GM23248 (cell line): ENCODE results near the gene ERO1A.

Source experiments
- EZH2 ChIP-seq: fragments of 200-600 bp; sonication (generic); IDR thresholded peaks from 2 replicates; pipeline ENCODE4 v1.6.1; 2018; ENCODE audit warnings: antibody characterized with exemption, mild to moderate bottlenecking; ENCODE audit not compliant: insufficient read depth, poor library complexity, severe bottlenecking
- EZH2phosphoT487 ChIP-seq: fragments of 200-600 bp; sonication (generic); IDR thresholded peaks from 2 replicates; pipeline ENCODE4 v1.6.1; 2018; ENCODE audit warnings: antibody characterized with exemption, moderate library complexity, mild to moderate bottlenecking, low read depth; ENCODE audit not compliant: insufficient read depth

DNA sequence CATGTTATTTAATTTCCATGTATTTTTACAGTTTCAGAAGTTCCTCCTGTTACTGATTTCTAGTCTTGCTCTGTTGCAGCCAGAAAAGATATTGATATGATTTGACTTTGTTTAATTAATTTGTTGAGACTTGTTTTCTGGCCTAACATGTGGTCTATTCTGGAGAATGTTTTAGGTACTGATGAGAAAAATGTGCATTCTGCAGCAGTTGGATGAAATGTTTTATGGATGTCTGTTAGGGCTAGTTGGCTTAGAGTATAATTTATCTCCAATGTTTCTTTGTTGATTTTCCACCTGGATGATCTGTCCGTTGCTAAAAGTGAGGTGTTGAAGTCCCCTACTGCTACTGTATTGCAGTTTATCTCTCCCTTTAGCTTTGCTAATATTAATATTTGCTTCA is 88.3 kb downstream of the ERO1A start:
- TF ChIP-seq EZH2: no peak
- TF ChIP-seq EZH2phosphoT487: no peak
